ENCODE data around the gene ARHGAP26.

The ARHGAP26 gene

GRCh38 chr5:143226361-143226760 lies 456.2 kb downstream of the ARHGAP26 start:
- no peak for DNase-seq (ENCODE audit: low spot score)

GRCh38 chr5:143226872-143227271 lies 456.7 kb downstream of the ARHGAP26 start:
- no peak for DNase-seq (ENCODE audit: low spot score)

- DNase-seq (ENCODE audit: low spot score), result no peak
Observed at GRCh38 chr5:143227301-143227700, 457.1 kb downstream of the ARHGAP26 start.

- no peak for DNase-seq (ENCODE audit: low spot score)
Observed at GRCh38 chr5:143228597-143229293, 458.6 kb downstream of the ARHGAP26 start.

- no peak for DNase-seq (ENCODE audit: low spot score)
Observed at GRCh38 chr5:143229426-143229895, 459.3 kb downstream of the ARHGAP26 start.

- peak; percentile 18 for DNase-seq (ENCODE audit: low spot score)
Observed at GRCh38 chr5:143229896-143230675, 459.9 kb downstream of the ARHGAP26 start.

- no peak for DNase-seq (ENCODE audit: low spot score)
Observed at GRCh38 chr5:143230676-143230996, 460.5 kb downstream of the ARHGAP26 start.

GRCh38 chr5:143231416-143231815 lies 461.2 kb downstream of the ARHGAP26 start:
- DNase-seq (ENCODE audit: low spot score), result no peak

GRCh38 chr5:143231973-143232812 lies 462.0 kb downstream of the ARHGAP26 start:
- DNase-seq (ENCODE audit: low spot score), result no peak

GRCh38 chr5:143233031-143233430 lies 462.9 kb downstream of the ARHGAP26 start:
- DNase-seq (ENCODE audit: low spot score), result no peak

- no peak for DNase-seq (ENCODE audit: low spot score)
Observed at GRCh38 chr5:143234162-143234842, 464.1 kb downstream of the ARHGAP26 start.

- no peak for DNase-seq (ENCODE audit: low spot score)
Observed at GRCh38 chr5:143235423-143235822, 465.2 kb downstream of the ARHGAP26 start.

- DNase-seq (ENCODE audit: low spot score), result no peak
Observed at GRCh38 chr5:143236682-143237081, 466.5 kb downstream of the ARHGAP26 start.

GRCh38 chr5:143237664-143238063 lies 467.5 kb downstream of the ARHGAP26 start:
- no peak for DNase-seq (ENCODE audit: low spot score)

GRCh38 chr5:143238620-143239019 lies 468.4 kb downstream of the ARHGAP26 start:
- no peak for DNase-seq (ENCODE audit: low spot score)

GRCh38 chr5:143239882-143240518 lies 469.8 kb downstream of the ARHGAP26 start:
- no peak for DNase-seq (ENCODE audit: low spot score)

- no peak for DNase-seq (ENCODE audit: low spot score)
Observed at GRCh38 chr5:143241892-143242291, 471.7 kb downstream of the ARHGAP26 start.

GRCh38 chr5:143243103-143243502 lies 472.9 kb downstream of the ARHGAP26 start:
- DNase-seq (ENCODE audit: low spot score), result no peak

- DNase-seq (ENCODE audit: low spot score), result peak; percentile 43
Observed at GRCh38 chr5:143244000-143244736, 474.0 kb downstream of the ARHGAP26 start.

- no peak for DNase-seq (ENCODE audit: low spot score)
Observed at GRCh38 chr5:143244990-143245389, 474.8 kb downstream of the ARHGAP26 start.
